ENCODE results near the gene LGI4.

LGI4 gene

GRCh38 chr19:35088131-35088913, 46.5 kb downstream of the LGI4 start:
- no peak for DNase-seq (ENCODE audit: extremely low read depth in 1 of 2, low read depth in 1 of 2)

GRCh38 chr19:35087393-35087792, 47.5 kb downstream of the LGI4 start:
- no peak for DNase-seq (ENCODE audit: extremely low read depth in 1 of 2, low read depth in 1 of 2)

- no peak for DNase-seq (ENCODE audit: extremely low read depth in 1 of 2, low read depth in 1 of 2)
These were observed 48.4 kb downstream of the LGI4 start for GRCh38 chr19:35086455-35086854.

GRCh38 chr19:35085947-35086346, 48.9 kb downstream of the LGI4 start:
- DNase-seq (ENCODE audit: extremely low read depth in 1 of 2, low read depth in 1 of 2), result no peak

- no peak for DNase-seq (ENCODE audit: extremely low read depth in 1 of 2, low read depth in 1 of 2)
These were observed 50.4 kb downstream of the LGI4 start for GRCh38 chr19:35084509-35084762.

- DNase-seq (ENCODE audit: extremely low read depth in 1 of 2, low read depth in 1 of 2), result no peak
These were observed 51.0 kb downstream of the LGI4 start for GRCh38 chr19:35083691-35084508.

GRCh38 chr19:35081201-35081600, 53.7 kb downstream of the LGI4 start:
- no peak for DNase-seq (ENCODE audit: extremely low read depth in 1 of 2, low read depth in 1 of 2)

GRCh38 chr19:35080613-35081170, 54.2 kb downstream of the LGI4 start:
- DNase-seq (ENCODE audit: extremely low read depth in 1 of 2, low read depth in 1 of 2), result no peak

GRCh38 chr19:35079826-35080225, 55.0 kb downstream of the LGI4 start:
- no peak for DNase-seq (ENCODE audit: extremely low read depth in 1 of 2, low read depth in 1 of 2)

- DNase-seq (ENCODE audit: extremely low read depth in 1 of 2, low read depth in 1 of 2), result no peak
These were observed 57.2 kb downstream of the LGI4 start for GRCh38 chr19:35077411-35078223.

- DNase-seq (ENCODE audit: extremely low read depth in 1 of 2, low read depth in 1 of 2), result no peak
These were observed 58.2 kb downstream of the LGI4 start for GRCh38 chr19:35076657-35077056.

- no peak for DNase-seq (ENCODE audit: extremely low read depth in 1 of 2, low read depth in 1 of 2)
These were observed 58.9 kb downstream of the LGI4 start for GRCh38 chr19:35076026-35076370.

- DNase-seq (ENCODE audit: extremely low read depth in 1 of 2, low read depth in 1 of 2), result no peak
These were observed 59.4 kb downstream of the LGI4 start for GRCh38 chr19:35075202-35076025.

Data from activated CD8-positive, alpha-beta memory T cell treated with anti-CD3 and anti-CD28 coated beads for 1 hour (primary cell).